ENCODE measurements around the gene LTB4R.

Gene LTB4R

DNA sequence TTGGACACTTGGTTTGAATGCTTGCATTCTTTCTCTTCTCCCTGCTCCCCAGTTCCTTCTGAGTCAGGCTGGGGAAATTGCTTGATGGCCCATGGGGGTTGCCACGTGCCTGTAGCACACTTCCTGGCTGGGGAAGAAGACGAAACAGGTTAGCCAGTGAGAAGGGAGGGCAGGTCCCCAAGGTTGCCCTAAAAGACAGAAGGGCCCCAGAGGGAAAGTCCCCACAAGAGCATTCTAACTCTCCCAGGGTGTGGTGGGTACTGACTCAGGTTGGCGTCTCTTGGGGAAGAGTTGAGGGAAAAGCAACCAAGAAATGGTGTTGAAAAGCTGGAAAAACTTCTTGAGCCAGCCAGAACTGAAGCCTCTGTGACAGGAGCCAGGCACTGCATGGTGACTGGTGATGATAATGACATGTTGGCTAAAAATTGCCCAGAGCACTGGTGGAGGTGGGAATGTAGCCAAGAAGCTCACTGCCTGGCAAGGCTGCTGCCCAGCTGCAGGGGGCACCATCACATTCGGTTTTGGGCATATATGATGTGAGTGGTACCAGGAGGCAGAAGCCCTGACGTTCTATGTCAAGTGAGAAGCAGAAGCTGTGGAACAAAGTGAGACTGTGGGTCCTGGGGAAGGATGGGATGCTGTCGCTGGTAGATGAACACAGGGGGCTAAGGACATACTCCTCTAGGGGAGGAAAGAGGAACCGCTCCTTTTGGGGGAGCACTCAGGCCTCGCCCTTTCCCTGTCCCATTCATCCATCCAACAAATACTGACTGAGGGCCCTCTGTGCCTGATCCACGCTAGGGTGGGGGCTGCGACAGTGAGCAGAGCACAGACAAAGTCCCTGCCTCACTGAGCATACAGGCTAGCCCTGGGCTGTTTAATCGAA lies 31.8 kb upstream of the LTB4R start:
- peak in 1 of 2 experiments; percentile 18 for DNase-seq

DNA sequence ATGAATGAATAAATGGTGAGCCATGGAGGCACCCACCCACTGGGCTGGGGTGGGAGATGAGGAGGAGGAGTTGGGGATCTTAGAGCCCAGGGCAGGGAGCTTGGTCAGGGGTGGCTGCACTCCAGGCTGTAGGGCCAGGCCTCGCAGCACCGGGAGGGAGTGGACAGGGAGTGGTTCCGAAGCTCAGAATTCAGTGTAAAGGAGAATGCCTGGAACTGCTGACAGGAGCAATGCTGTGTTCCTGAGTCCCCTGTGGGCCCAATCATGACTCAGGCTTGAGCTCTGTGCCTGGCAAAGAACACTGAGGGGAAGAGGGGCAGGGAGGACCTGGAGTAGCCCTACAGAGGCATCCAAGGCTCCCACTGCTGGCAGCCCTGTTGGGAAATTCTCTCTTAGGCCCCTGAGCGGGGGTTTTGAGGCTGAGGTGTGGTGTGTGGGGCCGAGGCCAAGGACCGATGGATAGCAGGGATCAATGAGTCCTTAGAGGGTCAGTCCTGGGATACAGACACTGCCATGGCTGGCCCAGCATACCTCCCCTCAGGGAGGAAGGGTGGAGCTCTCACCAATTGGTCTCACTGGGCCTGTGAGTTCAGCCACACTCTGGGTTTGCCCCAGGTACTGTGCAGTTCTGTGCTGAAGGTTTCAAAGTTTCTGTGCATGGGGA lies 30.4 kb upstream of the LTB4R start:
- DNase-seq: no peak

DNA sequence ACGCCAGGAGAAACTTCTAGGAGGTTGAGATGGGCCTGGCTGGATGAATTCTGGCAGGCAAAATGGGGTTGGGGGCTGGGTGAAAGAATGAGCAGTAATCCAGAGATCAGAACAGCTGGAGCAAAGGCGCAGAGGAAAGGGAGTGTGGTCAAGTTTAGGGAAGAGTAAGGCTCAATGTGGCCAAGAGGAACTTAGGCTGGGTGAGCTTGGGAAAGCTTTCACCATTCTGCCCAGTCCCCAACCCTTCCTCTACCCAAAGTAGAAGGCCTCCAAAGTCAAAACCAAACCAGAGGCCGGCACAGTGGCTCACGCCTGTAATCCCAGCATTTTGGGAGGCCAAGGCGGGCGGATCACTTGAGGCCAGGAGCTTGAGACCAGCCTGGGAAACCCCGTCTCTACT lies 29.7 kb upstream of the LTB4R start:
- DNase-seq: no peak

DNA sequence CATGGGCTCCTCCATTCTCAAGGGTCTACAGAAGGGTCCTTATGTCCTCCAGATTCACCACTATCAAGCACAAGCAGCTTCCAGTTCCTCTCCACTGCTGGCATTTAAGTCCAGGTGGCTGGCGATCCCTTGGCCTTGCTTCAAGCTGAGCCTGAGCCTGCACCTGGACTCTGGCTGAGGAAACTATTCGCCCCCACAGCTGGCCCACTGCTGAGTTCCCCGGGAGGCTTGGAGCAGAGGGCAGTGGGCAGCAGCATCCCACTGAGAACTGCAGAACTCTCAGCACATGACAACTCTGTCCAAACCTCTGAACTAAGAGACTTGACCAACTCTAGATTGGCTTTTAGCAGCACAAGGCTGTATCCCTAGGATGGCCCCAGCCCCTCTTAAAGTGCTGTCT lies 28.6 kb upstream of the LTB4R start:
- DNase-seq: no peak

DNA sequence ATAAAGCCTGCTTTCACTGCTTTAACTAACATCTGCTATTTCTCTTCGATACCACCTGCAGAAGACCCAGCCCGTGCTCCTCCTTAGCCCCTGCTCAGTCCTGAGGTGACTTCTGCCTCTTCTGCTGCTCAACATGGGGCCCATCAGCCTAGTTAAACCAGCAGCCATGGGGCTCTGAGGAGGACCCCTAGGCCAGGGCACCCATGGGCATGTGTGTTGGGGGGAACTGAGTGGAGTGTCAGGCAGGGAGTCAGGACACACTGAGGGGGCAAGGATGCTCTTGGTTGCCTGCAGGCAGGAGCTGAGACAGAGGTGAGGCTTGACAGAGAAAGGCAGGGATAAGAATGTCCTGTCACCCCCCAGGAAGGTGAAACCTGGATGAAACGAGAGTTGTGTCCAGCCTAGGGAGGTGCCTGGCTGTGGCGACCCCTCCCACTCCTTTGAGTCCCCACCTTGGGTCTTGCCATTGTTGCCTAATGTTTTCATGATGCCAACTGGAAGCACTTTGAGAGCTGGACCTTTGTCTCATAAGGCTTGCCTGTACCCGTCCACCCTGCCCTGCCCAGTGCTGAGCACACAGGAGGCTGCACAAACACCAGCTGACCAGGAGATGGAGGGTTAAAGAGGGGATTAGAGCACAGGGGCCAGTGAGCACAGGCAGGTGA lies 27.4 kb upstream of the LTB4R start:
- DNase-seq: no peak

DNA sequence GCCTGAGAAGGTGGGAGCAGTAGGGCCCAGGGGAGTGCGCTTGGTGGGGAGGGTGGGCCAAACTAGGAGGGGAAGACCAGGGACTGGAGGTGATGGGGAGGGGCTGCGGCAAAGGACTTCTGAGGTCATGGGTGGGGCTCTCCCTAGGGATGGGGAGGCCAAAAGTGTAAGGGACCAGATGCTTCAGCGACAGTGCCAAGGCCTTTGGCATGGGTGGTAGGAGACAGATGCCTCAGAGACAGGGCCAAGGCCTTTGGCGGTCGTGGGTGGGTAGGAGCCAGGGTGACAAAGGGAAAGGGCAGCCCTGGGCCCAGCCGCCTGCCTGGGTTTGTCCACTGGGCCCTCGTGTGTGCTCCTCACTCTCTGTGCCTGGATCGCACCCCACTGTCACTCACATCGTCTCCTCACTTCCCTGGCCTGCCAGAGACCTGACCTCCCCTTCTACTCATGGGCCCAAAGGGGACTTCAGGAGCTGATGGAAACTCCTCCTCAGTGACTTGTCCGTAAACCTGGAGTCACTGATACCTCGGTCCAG lies 26.7 kb upstream of the LTB4R start:
- DNase-seq: no peak

DNA sequence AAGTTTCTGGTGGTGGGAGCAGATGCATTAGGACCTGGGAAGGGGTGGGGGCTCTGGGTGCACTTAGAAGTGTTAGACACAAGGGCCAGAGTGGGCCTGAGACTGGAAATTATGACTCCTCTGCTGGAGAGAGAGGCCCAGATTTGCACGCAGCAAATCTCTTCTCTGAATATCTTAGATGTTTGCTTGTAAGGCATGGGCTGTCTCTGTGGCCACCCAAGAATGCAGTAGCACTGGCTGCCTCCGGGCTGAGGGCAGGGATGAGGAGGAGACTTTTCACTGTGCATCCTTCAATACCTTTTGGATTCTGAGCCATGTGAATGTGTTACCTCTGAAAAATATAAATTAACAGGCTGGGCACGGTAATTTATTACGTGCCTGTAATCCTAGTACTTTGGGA lies 26.0 kb upstream of the LTB4R start:
- no peak for DNase-seq

DNA sequence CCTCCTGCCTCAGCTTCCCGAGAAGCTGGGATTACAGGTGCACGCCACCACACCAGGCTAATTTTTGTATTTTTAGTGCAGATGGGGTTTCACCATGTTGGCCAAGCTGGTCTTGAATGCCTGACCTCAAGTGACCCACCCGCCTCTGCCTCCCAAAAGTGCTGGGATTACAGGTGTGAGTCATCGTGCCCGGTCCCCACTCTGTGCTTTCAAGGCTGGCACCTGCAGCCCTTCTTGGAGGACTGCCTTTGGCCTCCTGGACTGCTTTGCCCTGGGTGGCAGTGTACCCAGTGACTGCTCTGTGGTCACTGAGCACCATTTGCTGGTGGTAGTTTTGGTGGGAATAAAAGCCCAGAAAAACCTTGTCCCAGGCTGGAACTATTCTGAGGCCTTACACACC lies 24.3 kb upstream of the LTB4R start:
- no peak for DNase-seq

DNA sequence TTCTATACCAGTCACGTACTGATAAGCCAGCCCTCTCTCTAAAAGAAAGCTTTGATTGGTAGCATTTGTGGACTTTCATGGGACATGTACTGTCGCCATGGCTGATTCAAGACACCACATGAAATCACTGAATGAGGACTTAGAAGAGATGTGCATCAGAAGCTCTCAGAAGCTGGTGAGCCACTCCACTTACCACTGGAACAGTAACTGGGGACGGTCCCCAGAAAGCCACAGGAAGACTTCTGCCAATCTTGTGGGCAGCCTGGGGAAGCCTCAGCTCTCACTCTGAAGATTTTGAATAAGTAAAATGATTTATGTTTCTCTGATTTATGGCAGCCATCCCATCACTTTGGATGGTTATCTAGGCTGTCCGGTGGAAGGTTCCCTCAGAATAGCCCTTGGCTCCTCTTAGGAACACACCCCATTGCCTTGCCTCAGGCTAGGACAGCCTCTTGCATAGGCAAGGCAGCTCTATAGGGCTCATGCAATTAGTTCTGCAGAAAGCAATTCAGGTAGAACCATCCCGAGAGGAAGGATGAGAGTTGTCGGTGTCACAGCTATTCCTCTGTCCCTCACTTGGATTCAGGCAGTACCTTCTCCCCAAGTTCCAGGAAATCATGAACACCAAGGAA lies 21.5 kb upstream of the LTB4R start:
- no peak for DNase-seq

DNA sequence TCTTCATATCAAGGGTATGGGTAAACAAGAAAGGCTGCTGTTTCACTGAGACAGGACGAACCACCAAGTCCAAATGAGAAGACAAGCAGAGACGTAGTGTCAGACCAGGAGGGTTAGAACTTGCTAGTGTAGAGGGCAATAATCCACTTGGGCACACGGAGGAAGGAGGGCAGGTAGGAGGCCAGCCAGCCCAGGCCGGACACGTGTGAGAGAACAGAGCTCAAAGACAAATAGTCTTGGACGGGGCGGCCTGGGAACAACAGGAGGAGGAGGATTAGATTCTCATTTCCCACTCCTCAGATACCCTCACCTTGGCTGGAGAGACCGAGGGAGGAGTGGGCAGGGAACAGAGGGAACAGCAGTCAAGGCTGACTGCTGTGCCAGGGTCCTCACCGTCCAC lies 20.6 kb upstream of the LTB4R start:
- no peak for DNase-seq

DNA sequence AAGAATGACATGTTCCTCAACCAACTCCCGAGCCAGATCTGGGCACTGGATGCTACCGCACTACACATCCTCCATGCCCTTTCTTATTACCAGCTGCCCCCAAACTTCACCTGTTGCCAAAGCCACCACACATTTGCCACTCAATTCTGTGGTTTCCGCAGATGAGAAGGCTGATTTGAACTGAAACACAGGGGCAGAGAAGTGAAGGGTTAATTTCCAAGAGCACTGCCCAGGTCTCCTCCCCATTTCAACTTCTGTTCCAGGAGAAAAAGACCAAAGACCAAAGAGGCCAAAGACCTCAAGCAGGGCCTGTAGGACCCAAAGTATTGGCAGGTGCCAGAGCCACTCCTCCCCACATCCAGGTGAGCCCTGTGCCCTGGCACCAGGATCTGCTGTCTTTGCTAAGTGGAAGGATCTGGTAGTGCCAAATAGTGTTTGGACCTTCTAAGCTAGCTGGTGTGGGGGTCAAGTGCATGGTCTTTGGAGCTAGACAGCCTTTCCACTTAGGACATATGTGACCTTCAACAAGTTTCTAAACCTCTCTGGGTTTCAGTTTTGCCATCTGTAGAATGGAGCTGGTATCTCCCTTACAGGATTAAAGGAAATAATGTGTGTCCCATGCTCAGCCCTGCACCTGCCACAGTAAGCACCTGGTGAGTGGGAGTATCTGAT lies 19.7 kb upstream of the LTB4R start:
- DNase-seq: no peak

DNA sequence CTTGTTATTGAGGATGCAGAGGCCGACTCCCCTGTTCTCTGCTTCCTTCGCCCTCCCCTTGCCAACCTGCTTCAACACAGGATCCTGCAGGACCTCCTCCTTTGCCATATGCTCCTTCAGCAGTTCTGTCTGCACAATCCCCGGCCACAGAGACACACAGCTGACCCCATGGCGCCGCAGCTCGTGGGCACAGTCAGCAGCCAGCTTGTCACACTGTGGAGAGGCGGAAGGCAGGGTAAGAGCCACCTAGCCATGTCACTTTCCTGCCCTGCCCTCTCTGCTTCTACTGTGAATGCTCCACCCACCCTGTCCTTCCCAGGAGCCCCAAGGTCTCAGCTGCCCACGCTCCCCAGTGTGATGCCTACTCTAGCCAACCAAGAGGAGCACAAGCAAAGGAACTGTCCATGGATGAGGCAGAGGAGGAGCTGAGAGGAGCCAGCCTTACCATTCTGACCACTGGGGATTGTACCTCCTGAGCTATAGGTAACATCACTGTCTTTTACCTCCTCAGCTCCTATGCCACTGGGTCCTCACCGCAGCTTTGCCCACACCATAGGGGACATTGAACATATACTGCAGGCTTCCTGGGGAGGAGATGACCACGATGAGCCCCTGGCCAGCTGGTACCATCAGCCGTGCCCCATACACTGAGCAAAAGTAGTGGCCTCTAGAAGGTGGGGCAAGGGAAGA lies 19.0 kb upstream of the LTB4R start:
- no peak for DNase-seq

DNA sequence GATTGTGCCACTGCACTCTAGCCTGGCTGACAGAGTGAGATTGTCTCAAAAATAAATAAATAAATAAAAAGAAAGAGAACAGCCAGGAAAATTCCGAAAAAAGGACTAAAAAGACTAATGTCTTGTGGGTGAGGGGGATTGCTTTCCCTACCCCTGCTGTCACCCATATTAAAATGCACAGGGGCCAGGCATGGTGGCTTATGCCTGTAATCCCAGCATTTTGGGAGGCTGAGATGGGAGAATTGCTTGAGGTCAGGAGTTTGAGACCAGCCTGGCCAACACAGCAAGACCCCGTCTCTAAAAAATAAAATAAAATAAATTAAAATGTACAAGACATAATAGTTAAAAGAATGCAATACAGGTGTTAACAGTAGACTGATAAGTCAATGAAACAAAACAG lies 17.8 kb upstream of the LTB4R start:
- no peak for DNase-seq

DNA sequence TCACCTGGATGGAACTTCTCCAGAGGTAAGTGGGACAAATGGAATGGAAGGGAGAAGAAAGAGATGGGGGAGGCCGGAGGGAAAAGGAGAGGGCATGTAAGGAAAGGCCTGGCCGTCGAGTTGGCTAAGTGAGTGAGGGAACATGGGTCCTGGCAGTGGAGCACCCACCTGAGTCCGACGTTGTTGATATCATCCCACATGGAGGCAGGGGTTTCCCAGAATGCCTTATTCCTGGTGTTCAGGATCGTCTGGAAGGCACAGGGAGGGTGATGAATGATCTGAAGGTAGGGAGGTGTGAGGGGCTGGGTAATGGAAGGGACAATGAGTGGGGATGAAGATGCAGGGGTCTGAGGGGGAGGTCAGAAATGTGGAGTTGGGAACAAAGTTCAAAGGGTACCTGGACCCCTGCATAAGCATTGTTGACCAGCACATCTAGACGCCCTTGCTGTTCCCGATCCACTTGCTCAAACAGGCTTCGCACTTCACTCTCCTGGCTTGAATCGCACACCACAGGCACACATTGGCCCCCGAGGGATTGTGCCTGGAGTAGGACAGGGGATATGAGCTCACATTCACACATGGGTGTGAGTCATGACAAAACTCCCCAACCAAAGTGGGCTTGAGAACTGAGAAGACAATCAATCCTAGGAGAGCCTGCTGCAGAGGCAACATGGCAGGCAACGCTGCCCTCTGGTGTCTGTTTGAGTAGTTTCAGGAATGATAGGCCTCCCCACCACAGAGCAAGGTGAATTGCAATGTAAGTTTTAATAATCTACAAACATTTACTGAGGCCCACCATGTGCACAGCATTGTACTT lies 14.8 kb upstream of the LTB4R start:
- DNase-seq: peak in 1 of 2 experiments; percentile 51

DNA sequence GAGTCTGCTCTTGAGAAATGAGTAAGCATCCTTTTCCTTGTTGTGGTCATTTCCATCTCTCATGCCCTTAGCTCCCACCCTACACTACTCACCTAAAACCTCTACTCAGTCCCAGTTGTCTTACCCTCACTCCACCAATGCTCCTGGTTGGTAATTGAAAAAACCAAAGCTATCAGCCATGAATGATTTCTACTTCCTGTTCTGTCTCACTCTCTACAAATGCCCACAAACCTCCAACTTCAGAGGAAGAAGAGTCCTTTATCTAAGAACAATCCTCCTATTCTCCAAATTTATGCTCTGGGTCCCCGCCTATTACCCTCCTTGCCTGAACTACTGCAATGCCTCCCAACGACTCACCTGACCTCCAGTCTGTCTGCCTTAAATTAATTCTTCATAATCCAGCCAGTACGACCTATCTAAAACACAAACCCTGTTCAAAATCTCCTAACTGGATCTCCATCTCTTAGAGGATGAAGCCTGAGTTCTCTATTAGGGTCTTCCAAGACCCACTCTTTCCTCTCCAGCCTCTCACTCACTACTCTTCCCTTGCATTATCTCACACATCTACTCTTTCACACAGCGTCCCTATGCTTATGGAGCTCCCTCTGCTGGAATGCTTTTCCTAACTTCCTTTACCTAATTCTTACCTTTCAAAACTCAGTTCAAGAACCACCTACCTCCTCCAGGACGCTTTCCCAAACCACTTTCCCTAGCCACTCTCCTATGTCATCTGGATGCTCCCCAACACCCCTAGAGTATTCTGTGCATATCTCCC lies 13.9 kb upstream of the LTB4R start:
- DNase-seq: peak in 1 of 2 experiments; percentile 65

DNA sequence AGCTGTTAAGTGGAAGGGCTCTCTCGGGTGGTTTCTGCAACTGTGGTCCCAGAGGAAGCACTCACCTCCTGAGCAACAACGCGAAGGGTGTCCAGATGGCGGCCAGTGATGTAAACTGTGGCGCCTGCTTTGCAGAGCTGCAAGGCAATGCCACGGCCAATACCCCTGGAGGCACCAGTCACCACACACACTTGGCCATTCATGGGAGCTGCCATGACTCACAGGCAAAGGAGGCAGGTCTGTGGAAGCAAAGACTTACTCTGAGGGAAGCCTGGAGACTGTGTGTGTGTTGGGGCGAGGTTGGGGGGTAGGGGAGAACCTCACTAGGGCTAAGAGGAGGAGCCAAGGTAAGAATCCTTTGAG lies 12.4 kb upstream of the LTB4R start:
- peak in 1 of 2 experiments; percentile 25 for DNase-seq

DNA sequence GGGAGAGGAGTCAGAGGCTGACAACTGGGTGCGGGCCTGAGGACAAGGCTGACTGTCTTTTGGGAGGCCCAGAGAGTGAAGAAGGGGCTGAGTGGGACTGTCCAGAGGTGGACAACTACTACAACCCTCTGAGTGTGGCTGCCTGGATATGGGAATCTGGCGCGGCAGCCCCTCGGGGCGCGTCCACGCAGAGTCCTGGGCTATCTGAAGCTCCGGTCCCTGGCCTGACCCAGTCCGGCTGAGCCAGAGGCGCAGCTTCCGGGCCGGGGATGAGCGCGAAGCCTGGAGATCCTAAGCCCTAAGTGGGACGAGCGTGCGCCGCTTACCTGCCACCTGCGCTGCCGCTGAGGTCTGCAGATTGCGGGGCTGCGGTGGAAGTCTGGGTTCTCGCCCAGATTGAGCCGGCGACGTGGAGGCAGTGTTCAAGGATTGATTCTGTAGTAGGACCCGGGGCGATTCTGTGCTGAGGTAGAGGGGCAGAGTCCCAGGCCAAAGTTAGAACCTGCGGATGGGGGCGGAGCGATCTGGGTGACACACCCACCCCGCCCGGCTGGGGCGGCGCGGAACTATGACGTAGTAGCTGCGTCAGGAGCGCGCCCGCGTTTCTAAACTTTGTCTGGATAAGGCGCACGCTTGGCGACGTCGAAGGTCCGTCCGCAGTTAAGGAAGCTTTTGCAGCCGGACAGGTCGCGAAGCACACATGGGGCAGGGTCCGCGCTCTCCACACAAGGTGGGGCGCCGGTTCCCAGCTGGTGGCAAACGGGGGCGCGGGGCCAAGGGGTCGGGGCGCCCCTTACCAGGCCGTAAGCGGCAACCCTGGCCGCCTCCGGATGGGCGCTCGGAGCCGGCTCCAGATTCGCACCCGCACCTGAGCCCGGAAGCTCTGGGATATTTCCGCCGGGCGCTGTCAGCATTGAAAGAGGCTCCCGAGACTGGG lies 11.8 kb upstream of the LTB4R start, which contains the start of the genes DHRS1 and NOP9:
Gene DHRS1, minus strand, starts transcription at position 526 of the 937 bp plus-strand sequence. CDS start 674 bp downstream, outside the sequence.
Gene NOP9, plus strand, starts transcription at position 596 of the 937 bp plus-strand sequence. Its CDS starts 105 bp downstream, at position 701.
- DNase-seq: peak; percentile 78

DNA sequence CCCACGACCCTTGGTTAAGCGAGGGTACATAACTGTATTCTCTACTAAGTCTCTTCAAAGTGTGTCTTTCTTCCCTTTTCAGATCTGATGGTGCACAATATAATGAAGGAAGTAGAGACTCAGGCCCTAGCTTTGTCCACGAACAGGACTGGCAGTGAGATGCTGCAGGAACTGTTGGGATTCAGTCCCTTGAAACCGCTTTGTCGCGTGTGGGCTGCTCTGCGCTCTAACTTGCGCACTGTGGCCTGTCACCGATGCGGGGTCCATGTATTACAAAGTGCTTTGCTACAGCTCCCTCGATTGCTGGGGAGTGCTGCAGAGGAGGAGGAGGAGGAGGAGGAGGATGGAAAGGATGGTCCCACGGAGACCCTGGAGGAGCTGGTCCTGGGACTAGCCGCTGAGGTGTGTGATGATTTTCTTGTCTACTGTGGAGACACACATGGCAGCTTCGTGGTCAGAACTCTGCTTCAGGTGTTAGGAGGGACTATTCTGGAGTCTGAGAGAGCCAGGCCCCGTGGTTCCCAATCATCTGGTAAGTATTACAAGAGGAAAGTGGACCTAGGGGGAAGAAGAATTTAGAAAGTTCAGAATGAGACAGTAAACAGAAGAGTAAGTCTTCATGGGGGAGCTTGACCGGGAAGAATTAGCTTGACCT lies 10.8 kb upstream of the LTB4R start:
- DNase-seq: no peak
